ENCODE results near the gene FRS2. TPM values are rescaled to one million over a fixed set of nuclear protein-coding genes. Genes with fewer than 3 reads are reported as not detected.

Gene FRS2
- total RNA-seq, 1 donor from 2014 or later = 23.8 TPM

DNA sequence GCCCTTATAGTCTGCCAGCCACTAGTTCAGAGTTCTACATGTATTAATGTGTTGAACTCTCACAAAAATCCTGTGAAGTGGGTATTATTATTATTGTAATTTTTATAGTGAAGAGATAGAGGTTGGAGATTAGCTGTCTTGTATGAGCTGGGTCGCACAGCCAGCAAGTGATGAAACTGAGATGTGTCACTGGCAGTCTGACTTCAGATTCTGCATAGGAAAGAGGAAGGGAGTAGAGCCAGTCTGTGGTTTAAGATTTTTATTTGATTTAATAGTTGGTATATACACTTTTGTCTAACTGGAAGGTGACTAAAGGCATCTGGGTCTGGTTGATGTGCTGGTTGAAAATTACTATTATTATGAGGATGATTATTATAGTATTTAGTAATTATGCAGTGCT is 5.8 kb upstream of the FRS2 start:
- DNase-seq (no peak), ATAC-seq (ENCODE audit: low read depth) (no peak)
- Mint-ChIP-seq H3K4me3 (no peak overlapping the region), H3K4me1 (peaks cover 26% of the 10 kb centered on the region), H3K36me3 (ENCODE audit: low read depth) (no peaks in the 10 kb centered on the region), H3K9me3 (no peaks in the 10 kb centered on the region), H3K27ac (no peak overlapping the region), H3K27me3 (no peaks in the 10 kb centered on the region)
- ChIA-PET CTCF (no interaction called here), POLR2A (interaction anchor here (0.6 kb wide), 2 partner anchors 27 to 517 kb away, joined by 3 to 14 read pairs; no protein-coding TSS in a partner anchor)
- TF ChIP-seq, protein P1, sequence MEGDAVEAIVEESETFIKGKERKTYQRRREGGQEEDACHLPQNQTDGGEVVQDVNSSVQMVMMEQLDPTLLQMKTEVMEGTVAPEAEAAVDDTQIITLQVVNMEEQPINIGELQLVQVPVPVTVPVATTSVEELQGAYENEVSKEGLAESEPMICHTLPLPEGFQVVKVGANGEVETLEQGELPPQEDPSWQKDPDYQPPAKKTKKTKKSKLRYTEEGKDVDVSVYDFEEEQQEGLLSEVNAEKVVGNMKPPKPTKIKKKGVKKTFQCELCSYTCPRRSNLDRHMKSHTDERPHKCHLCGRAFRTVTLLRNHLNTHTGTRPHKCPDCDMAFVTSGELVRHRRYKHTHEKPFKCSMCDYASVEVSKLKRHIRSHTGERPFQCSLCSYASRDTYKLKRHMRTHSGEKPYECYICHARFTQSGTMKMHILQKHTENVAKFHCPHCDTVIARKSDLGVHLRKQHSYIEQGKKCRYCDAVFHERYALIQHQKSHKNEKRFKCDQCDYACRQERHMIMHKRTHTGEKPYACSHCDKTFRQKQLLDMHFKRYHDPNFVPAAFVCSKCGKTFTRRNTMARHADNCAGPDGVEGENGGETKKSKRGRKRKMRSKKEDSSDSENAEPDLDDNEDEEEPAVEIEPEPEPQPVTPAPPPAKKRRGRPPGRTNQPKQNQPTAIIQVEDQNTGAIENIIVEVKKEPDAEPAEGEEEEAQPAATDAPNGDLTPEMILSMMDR (IDR thresholded peaks at IDR 0.05) = no peak
- intact Hi-C loops (cut with micrococcal nuclease) = no loop called here

DNA sequence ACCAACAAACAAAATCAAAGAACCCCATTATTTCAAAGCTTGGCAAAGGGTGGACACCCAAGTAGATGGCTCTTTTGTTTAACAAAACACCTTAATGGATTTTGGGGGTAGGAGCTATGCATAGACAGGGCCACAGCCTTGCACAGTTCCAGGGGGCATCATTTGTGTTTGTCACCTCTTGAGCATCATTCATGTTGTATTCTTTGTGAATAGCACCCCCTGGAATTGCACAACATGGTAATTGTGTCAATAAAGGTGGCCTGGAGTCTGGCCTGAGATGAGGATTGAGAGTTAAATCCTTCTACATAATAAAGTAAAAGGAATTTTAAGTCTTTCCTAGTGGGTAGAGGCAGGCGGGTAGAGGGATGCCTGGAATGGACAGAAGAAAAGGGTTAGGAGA is 3.3 kb upstream of the FRS2 start:
- Mint-ChIP-seq H3K27ac (peak overlapping the region; percentile 82), H3K9me3 (no peaks in the 10 kb centered on the region), H3K4me1 (peaks cover 45% of the 10 kb centered on the region), H3K27me3 (no peaks in the 10 kb centered on the region), H3K4me3 (peak overlapping the region; percentile 48), H3K36me3 (ENCODE audit: low read depth) (peaks cover 2% of the 10 kb centered on the region)
- ATAC-seq (ENCODE audit: low read depth) (no peak), DNase-seq (no peak)
- TF ChIP-seq, protein P1 (IDR thresholded peaks at IDR 0.05) = no peak
- ChIA-PET POLR2A (interaction anchor here (0.5 kb wide), 1 partner anchor 23 kb away, joined by 5 read pairs; no protein-coding TSS in a partner anchor), CTCF (no interaction called here)
- intact Hi-C loops (cut with micrococcal nuclease) = loop anchor here (2.0 kb wide), 1 partner anchor 14 kb away; no protein-coding TSS in a partner anchor

DNA sequence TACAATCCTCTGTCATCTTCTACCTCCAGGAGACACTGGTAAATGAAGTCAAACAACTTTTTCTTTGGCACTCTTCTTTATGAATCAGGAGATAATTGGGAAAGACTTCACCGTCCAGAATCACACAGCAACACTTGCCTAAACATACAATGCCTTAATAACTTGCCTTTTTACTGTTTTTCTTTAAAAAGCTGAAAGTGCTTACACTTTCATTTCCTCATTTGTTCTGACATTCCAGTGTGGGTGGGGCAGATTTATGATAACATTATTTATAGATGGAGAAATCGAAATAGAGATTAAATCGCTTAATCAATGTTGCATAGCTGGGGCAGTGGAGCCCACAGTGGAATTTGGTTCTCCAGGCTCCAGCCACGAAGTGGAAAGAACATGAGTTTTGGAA is 2.8 kb upstream of the FRS2 start:
- POLR2A ChIA-PET = interaction anchor here (0.5 kb wide), 1 partner anchor 23 kb away, joined by 5 read pairs; no protein-coding TSS in a partner anchor
- Mint-ChIP-seq H3K27me3 (no peaks in the 10 kb centered on the region), H3K27ac (peak overlapping the region; percentile 82), H3K36me3 (ENCODE audit: low read depth) (peaks cover 2% of the 10 kb centered on the region), H3K4me3 (peak overlapping the region; percentile 48), H3K9me3 (no peaks in the 10 kb centered on the region), H3K4me1 (peaks cover 50% of the 10 kb centered on the region)
- ATAC-seq (ENCODE audit: low read depth) (no peak), DNase-seq (no peak)
- intact Hi-C loops (cut with micrococcal nuclease) = loop anchor here (2.0 kb wide), 1 partner anchor 13 kb away; no protein-coding TSS in a partner anchor
- CTCF ChIA-PET = no interaction called here
- TF ChIP-seq, protein P1 (IDR thresholded peaks at IDR 0.05) = no peak

DNA sequence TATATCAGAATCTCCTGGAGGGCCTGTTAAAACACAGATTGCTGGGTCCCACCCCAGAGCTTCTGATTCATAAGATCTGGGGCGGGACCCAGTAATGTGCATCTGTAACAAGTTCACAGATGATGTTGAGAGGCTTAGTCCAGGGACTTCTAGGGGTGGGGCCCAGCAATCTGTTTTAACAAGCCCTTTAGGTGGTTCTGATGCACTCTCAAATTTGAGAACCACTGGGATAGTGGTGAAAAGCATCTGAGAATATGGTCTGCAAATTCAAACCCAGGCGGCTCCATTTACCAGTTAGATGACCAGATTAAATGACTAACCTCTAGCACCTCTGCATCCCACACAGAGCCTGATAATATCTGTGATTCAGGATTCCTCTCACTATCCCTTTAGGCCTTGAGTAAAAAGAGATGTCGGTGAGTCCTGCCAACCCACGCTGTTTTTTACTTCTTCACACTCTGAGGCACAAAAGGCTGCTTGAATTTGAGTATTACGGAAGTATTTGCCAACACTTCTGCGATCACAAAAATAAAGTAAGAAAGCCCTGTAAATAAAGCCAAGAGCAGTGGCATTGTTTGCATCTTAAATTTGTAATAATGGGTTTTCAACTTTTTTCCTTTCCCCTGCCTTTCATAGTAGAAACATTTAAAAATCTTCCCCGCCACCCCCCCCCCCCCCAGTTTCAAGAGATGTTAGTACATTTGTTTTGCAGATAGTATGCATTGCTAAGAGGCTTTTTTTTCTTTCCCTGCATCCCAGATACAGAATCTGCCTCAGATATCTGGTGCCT is 1.8 kb upstream of the FRS2 start:
- no peak for DNase-seq
- ChIA-PET CTCF (no interaction called here), POLR2A (no interaction called here)
- H3K9me3 Mint-ChIP-seq = no peaks in the 10 kb centered on the region
- H3K36me3 Mint-ChIP-seq (ENCODE audit: low read depth) = peaks cover 6% of the 10 kb centered on the region
- ATAC-seq (ENCODE audit: low read depth) = no peak
- peak overlapping the region; percentile 46 for H3K27ac Mint-ChIP-seq
- H3K27me3 Mint-ChIP-seq = no peaks in the 10 kb centered on the region
- TF ChIP-seq, protein P1 (IDR thresholded peaks at IDR 0.05) = no peak
- H3K4me1 Mint-ChIP-seq = peaks cover 59% of the 10 kb centered on the region
- intact Hi-C loops (cut with micrococcal nuclease) = no loop called here
- H3K4me3 Mint-ChIP-seq = peak overlapping the region; percentile 48

DNA sequence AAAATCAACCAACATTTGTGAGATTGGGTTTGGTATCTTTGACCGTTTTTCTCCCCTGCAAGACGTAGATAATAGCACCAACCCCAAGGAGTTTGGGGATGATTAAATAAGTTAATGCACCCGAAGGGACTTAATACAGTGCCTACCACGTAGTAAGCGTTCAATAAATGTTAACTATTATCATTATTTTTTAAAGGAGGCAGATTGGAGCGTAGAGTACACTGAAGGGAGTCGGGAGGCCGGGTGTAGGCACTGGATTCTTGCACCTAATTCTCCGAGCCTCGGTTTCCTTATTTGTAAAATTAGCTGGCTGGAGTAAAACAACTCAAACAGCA is 367 bp upstream of the FRS2 start:
- DNase-seq = no peak
- H3K4me3 Mint-ChIP-seq = peak overlapping the region; percentile 99
- no peaks in the 10 kb centered on the region for H3K9me3 Mint-ChIP-seq
- no peaks in the 10 kb centered on the region for H3K27me3 Mint-ChIP-seq
- POLR2A ChIA-PET = interaction anchor here (0.7 to 1.4 kb wide), 8 partner anchors 10 to 896 kb away, joined by 3 to 4 read pairs (median 3); partner anchors contain the start of gene KCNMB4
- no peak for ATAC-seq (ENCODE audit: low read depth)
- peaks cover 71% of the 10 kb centered on the region for H3K4me1 Mint-ChIP-seq
- H3K27ac Mint-ChIP-seq = peak overlapping the region; percentile 95
- CTCF ChIA-PET = interaction anchor here (1.1 to 1.3 kb wide), 2 partner anchors 42 to 101 kb away, joined by 3 to 6 read pairs; no protein-coding TSS in a partner anchor
- peaks cover 11% of the 10 kb centered on the region for H3K36me3 Mint-ChIP-seq (ENCODE audit: low read depth)
- TF ChIP-seq, protein P1 (IDR thresholded peaks at IDR 0.05) = no peak
- intact Hi-C loops (cut with micrococcal nuclease) = loop anchor here (1.0 to 5.0 kb wide), 7 partner anchors 101 to 772 kb away; partner anchors contain the start of genes CCT2, CNOT2, CPSF6 and RAB3IP

All from activated B cell treated with CpG ODN at 0.5 μM for 24 hours (primary cell).